ENCODE measurements around the gene DPP9. TPM values are rescaled to one million over a fixed set of nuclear protein-coding genes. Genes with fewer than 3 reads are reported as not detected.

The DPP9 gene
- total RNA-seq, 1 donor from 2014 or later, result 44.7 TPM

DNA sequence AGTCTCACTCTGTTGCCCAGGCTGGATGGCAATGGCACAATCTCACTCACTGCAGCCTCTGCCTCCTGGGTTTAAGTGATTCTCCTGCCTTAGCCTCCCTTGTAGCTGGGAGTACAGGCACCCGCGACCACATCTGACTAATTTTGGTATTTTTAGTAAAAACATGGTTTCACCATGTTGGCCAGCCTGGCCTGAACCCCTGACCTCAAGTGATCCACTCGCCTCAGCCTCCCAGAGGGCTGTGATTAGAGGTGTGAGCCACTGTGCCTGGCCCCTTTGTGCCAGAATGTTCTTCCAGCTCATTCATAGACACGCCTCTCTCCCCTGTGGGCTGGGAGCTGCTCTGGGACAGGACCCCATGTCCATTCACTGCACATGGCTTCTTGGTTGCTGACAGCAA lies 62.6 kb downstream of the DPP9 start:
- DNase-seq (ENCODE audit: low read depth), result no peak

DNA sequence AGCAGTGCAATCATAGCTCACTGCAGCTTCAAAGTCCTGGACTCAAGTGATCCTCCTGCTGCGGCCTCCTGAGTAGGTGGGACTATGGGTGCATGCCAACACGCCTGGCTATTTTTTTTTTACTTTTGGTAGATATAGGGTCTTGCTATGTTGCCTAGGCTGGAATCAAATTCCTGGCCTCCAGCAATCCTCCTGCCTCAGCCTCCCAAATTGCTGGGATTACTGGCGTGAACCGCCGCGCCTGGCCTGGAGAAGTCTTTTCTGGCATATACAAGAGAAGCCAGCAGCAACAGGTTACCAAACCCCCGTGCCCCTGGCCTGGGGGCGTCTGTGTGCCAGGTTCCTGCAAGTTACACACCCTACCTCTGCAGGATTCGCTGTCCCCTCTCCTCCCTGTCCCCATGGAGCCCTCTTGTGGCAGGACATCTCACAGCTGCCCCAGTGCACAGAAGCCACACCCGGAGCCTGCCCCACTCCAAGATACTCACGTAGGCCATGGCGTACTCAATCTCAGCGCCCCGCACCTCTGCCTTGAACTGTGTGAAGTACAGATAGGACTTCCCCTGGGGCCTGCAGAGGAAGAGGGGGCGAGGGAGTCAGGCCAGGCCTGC lies 63.4 kb downstream of the DPP9 start:
- DNase-seq (ENCODE audit: low read depth), result peak; percentile 32

DNA sequence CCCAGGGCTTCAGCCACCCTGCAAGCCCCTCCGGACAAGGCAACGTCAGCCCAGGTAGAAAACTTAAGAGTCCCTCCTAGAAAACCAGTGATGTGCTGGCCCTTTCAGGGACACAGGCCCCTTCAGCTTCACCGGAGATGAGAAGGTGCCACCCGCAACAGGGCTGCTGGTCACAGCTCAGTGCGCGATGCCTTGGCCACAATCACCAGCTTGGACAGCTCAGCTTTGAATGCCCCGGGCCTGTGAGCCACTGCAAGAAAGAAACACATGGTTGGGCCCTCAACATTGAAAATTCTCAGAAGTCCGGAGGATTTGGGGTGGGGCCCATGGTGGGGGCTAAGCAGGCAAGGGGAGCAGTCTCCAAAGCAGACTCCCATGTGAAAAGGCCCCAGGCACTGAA lies 65.8 kb downstream of the DPP9 start:
- DNase-seq (ENCODE audit: low read depth), result no peak

DNA sequence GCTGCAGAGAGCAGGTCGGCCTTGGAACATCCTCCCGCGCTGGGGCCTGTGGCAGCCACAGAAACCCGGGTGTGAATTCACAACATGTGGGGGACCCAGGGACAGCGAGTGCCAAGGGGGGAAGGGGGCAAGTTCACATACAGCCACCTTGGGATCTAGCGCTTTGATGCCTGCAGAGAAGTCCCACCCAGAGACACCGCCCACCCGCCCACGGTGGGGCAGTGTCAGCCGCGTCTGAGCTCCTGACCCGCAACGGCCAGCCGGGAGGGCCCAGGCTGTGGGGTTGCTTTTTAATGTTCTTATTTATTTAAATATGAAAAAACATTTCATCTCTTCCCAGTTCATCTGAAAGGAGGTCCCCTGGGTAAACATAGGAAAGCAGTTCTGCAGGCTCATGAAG lies 66.4 kb downstream of the DPP9 start:
- DNase-seq (ENCODE audit: low read depth), result no peak

DNA sequence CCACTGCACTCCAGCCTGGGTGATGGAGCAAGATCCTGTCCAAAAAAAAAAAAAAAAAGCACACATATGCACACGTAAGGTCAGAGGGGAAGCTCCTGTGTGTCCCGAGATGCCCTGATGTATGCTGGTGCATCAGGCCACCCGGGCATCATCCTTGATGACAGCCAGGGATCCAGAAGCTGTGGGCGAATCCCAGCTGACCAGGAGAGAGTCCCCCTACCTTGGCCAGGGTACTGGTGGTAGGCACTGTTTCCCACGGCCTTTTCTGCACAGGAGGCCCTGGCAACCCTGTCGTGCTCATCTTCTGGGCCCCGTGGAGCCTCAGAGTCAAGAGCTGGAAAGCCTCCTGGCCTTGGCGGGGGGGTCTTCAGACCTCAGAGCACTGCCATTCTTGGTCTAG lies 67.5 kb downstream of the DPP9 start:
- no peak for DNase-seq (ENCODE audit: low read depth)

DNA sequence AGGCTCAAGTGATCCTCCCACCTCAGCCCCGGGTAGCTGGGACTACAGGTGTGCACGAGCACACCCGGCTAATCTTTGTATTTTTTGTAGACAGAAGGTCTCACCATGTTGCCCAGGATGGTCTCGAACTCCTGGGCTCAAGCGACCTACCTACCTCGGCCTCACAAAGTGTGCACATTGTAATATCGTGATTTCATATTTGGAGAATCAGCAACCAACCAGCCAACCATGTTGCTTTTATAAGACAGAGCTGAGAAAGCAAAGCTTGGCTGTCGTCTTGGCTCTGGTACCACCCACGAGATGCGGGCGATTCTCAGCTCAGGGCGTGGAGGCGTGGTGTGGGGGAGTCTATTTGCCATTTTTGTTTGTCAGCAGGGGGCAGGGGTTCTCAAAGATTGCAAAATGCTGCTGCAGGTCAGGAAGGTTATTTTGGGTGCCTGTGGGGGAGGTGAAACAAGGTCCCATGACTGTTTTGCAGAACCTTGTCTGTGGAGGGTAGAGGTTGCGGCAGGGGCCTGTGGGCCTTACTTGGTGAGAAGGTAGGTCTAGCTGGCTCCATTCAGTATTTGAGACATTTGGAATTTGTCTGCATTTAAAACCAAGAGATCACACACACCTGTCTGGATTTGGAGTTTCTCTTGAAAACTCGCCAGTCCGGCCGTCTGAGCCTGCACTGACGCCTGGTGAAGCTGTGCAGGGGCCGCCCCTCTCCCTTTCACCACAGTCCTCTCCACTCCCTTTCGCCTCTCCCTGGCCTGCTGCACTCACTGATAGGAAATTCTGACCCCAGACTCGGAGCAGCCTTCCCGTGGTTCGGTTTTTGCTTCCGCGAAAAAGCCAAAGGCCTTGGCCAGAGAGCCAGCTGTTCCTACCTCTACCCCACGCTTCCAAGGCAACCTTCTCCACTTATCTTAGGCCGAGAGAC lies 68.9 kb downstream of the DPP9 start:
- DNase-seq (ENCODE audit: low read depth), result no peak

DNA sequence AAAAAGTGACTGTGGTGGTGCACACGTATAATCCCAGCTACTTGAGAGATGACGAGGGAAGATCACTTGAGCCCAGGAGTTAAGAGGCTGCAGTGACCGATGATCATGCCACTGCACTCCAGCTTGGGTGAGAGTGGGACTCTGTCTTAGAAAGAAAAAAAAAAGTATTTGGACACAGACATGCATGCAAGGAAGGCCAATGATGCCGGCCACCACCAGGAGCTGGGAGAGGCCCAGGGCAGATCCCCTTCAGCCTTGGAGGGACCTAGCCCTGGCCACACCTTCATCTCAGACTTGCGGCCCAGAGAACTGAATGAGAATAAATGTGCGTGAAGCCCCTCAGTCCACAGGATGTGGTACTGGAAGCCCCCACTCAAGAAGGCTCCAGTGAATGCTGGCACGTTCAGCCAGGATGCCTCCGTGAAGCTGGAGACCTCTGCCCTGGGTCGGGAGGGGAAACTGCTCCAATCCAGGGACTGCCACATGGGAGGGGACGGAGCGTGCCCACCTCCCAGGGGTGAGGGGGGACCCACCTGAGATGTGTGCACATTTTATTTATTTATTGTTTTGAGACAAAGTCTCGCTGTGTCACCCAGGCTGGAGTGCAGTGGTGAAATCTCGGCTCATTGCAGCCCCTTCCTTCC lies 69.7 kb downstream of the DPP9 start:
- no peak for DNase-seq (ENCODE audit: low read depth)

DNA sequence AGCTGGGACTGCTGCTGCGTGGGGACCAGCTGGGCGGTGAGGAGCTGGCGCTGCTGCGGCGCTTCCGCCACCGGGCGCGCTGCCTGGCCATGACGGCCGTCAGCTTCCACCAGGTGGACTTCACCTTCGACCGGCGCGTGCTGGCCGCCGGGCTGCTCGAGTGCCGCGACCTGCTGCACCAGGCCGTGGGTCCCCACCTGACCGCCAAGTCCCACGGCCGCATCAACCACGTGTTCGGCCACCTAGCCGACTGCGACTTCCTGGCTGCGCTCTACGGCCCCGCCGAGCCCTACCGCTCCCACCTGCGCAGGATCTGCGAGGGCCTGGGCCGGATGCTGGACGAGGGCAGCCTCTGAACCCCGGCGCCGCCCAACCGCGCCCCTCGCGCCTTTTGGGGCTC lies 71.6 kb downstream of the DPP9 start:
- DNase-seq (ENCODE audit: low read depth), result no peak

DNA sequence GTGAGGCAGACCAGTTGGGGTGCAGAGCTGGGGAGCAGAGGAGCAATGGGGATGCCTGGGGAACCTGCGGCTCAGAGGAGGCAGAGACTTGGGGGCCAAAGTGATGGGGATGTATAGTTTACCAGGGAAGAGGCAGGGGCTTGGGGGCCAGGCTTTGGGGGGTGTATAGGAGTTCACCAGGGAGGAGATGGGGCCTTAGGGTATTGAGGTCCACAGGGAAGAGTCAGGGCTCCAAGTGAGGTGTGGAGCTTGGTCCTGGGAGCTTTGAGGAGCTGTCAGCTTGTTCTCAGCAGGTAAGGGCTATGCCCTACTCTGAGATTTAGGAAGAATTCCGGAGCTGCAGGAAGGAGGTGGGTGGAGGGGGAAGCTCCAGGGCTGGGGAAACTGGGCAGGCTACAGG lies 73.5 kb downstream of the DPP9 start:
- no peak for DNase-seq (ENCODE audit: low read depth)

DNA sequence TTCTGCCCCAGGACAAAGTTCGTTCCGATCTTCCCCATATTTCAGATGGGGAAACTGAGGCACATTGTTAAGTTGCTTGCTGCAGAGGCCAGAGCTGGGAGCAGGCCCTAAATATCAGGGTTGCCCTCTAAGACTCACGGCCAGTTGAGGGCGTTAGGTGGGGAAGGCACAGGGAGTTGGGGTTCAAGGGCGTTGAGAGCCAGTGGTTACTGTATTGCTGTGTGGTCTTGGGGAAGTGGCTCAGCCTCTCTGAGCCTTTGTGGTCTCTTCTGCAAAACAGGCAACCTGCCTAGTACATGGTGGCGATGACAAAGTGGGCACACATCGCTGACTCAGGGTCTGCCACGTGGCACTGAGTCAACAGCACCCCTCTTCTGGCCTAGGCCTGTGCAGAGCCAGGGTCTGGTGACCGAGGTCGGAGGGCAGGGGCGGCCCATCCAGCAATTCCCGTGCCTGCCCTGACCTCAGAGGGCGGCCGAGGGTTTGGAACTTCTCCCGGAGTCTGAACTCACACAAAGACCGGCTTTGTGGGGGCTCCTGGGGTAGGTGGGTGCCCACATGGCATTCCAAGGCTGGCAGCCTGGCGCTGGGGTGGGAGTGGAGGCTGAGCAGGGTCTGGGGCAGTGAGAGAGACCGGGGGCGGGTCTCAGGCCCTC lies 74.1 kb downstream of the DPP9 start:
- no peak for DNase-seq (ENCODE audit: low read depth)

DNA sequence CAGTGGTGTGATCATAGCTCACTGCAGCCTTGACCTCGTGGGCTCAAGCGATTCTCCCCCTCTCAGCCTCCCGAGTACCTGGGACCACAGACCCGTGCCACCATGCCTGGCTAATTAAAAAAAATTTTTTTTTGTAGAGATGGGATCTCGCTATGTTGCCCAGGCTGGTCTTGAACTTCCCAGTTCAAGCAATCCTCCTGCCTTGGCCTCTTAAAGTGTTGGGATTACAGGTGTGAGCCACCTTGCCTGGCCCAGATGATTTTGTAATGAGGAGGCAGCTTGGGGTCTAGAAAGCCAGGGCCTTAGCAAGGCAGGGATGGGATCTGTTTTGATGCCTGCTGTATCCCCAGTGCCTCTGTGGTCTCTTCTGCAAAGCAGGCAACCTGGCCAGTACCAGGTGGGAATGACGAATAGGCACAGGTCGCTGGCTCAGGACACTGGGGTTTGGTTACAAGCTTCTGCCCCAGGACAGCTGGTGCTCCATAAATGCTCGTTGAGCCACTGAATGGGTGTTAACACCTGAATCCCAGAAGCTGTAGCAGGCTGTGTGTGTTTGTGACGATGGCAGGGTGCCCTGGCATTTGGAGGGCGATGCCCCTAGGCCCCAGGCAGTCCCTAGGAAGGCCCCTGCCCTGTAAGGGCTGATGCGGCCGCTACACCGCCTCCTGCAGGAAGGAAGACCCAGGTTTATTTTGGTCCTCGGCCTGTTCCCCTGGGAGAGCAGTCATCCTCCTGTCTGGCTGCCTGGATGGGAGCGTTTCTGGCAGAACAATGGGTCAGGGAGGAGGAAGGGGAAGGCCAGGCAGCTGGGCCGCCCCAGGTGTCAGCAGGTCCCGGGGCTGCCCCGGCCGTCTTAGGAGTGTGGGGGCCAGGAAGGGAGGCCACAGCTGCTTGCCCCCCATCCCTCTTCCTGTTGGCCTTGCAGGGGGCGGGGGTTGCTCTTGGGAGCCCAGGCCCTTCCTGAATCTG lies 75.7 kb downstream of the DPP9 start:
- DNase-seq (ENCODE audit: low read depth), result no peak

DNA sequence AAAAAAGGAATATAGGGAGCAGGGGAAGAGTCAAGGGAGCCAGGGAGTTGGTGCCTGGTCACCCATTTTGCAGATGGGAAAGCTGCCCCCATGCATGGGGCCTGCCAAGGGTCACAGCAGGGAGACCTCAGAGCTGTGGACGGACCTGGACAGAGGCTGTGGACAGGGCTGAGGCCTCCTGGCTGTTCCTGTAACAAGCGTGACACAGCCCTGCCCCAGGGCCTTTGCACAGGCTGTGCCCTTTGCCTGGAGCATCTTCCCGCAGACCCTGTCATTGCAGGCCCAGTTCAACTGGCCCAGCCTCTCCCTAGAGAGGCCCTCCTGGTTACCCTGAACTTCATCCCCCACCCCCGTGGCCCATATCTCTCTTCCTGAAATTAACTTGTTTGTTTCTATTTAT lies 77.9 kb downstream of the DPP9 start:
- DNase-seq (ENCODE audit: low read depth), result no peak

DNA sequence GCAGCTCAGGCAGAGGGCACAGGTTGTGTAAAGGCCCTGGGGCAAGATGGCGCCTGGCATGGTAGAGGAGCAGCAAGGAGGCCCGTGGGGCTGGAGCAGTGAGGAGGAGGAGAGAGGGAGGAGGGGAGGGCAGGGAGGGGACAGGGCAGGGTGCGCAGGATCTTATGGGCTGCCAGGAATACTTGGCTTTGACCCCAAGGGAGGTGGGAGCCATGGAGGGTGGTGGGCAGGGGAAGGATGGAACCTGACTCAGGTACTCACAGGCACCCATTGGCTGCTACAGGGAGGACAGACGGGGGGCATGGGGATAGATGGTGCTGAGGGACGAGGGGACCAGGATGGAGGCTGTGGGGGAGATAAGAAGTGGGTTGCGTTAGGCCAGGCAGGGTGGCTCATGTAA lies 81.0 kb downstream of the DPP9 start:
- DNase-seq (ENCODE audit: low read depth), result no peak

DNA sequence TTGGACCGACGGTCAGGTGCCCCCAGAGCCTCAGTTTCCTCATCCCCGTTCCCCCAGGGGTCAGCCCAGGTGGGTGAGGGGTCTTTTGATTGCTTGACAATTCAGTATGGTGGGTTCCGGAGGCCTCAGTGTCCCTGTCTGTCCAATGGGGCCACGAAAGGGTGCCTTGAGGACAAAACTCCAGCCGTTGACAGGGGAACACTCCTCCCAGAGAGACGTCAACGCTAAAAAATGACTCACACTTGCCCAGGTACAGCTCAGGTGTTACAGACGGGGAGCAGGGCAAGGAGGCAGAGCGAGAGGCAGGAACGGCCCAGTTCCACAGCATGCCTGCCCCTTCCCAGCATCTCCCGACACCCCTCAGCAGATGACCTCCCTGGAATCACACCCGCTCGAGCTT lies 82.5 kb downstream of the DPP9 start:
- no peak for DNase-seq (ENCODE audit: low read depth)

DNA sequence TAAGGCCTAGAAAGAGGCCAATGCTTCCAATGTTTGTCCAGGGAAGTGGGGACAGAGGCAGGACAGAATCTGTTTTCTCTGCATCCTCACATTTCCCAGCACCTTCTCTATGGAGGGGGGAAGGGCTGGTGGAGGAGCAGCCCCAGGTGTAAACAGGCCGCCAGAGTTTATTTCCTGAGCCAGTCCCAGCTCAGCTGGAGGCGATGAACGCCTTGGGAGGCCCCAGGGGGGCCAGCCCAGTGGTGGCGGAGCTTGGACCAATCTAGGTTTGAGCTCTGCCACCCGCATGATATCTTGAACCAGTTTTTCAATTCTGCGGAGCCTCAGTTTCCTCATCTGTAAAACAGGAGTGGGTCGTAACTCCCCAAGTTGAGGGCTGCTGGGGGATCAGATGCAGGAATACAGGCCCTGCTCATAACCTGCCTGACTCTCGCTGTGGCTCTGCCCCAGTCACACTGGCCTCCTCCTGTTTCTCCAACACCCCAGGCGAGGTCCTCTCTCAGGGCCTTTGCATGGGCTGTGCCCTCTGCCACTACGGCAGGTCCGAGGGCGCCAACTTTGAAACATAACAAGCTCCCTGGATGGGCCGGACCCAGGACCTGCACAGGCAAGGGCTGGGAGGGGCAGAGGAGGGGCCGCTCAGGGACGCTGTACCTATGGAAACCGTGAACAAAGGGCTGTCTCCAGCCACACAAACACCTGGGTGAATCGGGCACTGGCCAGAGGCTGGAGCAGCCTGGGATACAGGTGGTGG lies 83.2 kb downstream of the DPP9 start:
- DNase-seq (ENCODE audit: low read depth), result no peak

DNA sequence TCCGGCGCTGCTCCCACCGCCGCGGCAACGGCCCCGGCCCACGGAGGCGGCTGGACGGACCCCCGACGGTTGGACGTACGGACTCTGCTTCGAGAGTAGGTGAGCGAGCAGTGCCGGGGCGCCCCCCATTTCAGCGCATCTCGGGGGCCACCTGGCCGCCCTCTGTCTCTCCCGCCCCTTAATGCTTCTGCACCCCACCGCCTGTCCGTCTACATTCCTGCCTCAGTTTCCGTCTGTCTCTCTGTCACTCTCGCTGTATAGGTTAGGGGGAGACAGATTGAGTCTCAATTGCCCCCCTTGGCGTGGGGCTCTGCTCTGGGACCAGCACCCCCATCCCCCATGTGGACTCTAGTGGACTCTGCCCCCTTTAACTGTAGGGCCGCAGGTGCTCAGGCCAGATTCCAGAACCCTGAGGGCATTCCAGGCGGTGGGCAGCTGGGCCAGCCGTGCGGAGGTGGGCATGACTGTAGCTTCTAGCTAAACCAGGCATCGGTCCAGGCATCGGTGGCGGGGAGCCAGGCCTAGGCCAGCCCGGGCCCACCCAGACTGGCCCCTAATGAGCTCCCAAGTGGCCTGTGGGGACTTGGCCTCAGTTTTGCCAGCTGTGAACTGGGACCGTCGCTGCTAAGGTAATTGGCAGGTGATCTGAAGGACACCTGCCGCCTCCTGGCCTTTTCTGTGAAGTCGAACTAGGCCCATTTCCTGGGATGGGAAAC lies 84.0 kb downstream of the DPP9 start:
- DNase-seq (ENCODE audit: low read depth), result peak; percentile 35

DNA sequence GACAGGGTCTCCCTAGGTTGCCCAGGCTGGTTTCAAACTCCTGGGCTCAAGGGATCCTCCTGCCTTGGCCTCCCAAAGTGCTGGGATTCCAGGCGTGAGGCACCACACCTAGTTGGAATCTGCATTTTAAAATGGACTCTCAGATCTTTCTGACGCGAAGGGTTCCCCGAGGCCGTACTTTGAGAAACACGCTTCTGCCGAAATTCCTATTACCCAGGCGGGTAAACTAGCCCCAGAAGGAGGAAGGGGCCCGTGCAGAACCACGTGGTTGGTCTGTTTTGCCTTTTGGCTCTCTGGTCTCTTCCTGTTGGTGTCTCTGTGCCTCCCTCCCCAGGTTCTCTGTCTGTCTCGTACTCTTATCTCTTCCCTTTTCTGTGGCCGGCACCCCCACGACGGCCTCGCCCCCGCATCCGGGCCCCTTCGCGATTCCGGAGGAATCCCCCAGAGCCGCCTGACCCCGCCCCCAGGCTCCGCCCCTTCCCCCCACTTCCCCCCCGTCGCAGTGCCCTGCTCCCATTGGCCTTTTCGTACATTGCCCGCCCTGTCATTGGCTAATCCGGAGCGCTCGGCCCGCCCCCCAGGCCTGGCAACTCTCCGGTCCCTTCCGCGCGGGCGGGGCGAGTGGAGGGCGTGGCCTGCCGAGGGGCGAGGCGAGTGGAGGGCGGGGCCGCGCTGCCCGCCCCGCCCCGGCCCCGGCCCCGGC lies 84.7 kb downstream of the DPP9 start, which contains the start of gene TNFAIP8L1:
TNFAIP8L1 (plus strand) TSS at position 689 of the 703 bp plus-strand sequence. CDS start 12,354 bp downstream, outside the sequence.
- peak; percentile 96 for DNase-seq (ENCODE audit: low read depth)

DNA sequence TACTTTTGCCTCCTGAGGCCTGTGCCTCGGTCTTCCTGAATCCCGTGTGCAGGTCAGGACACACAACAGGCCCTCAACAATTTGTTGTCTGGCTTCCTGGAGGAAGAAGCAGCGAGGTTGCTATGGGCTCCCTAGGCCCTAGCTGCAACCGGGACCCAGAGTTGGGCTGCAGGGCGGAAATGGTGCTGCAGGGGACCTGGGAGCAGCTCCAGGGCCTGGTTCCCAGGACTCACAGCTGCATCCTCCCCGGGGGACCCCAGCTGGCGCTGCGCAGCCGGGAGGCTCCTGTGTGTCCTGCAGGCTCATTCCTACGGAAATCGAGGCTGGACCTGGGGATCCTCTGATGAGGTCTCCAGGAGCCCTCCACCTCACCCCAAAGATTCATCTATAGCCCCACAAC lies 85.3 kb downstream of the DPP9 start:
- no peak for DNase-seq (ENCODE audit: low read depth)

Measured in myocyte (in vitro differentiated cells).